Smooth muscle cell (in vitro differentiated cells): ENCODE results near the gene SLC25A42. TPM values are rescaled to one million over a fixed set of nuclear protein-coding genes. Genes with fewer than 3 reads are reported as not detected.

ENCODE experiments used
- DNase-seq: peaks from one replicate; lab custom pipeline; 2025; ENCODE audit not compliant: unreplicated experiment; lab: John Stamatoyannopoulos, UW
- H2AFZ ChIP-seq: fragments of 200-600 bp; sonication (generic); 2 replicates; pipeline ENCODE4 v1.6.0; 2016; ENCODE audit warnings: antibody characterized with exemption, low read depth, mild to moderate bottlenecking
- H3F3A ChIP-seq: fragments of 200-600 bp; sonication (generic); 2 replicates; pipeline ENCODE4 v1.6.0; 2017; ENCODE audit warnings: antibody characterized with exemption, low read depth
- H3K27ac ChIP-seq: fragments of 200-600 bp; sonication (generic); 2 replicates; pipeline ENCODE4 v1.5.1; 2016; ENCODE audit warnings: low read depth, mild to moderate bottlenecking
- H3K27me3 ChIP-seq: fragments of 200-600 bp; sonication (generic); 2 replicates; pipeline ENCODE4 v1.6.1; 2016; ENCODE audit warnings: low read depth, mild to moderate bottlenecking
- H3K36me3 ChIP-seq: fragments of 200-600 bp; sonication (generic); 2 replicates; pipeline ENCODE4 v1.5.1; 2016; ENCODE audit warnings: low read depth
- H3K4me1 ChIP-seq: fragments of 200-600 bp; sonication (generic); 2 replicates; pipeline ENCODE4 v1.5.1; 2016; ENCODE audit warnings: low read depth
- H3K4me2 ChIP-seq: fragments of 200-600 bp; sonication (generic); 2 replicates; pipeline ENCODE4 v1.6.0; 2016; ENCODE audit warnings: mild to moderate bottlenecking
- H3K4me3 ChIP-seq: fragments of 200-600 bp; sonication (generic); 2 replicates; pipeline ENCODE4 v1.5.1; 2016; ENCODE audit warnings: mild to moderate bottlenecking
- H3K79me2 ChIP-seq: fragments of 200-600 bp; sonication (generic); 2 replicates; pipeline ENCODE4 v1.6.0; 2016; ENCODE audit warnings: low read depth, mild to moderate bottlenecking
- H3K9ac ChIP-seq: fragments of 200-600 bp; sonication (generic); 2 replicates; pipeline ENCODE4 v1.6.0; 2016; ENCODE audit warnings: low read depth
- H3K9me3 ChIP-seq: fragments of 200-600 bp; sonication (generic); replicated peaks from 2 replicates; pipeline ENCODE4 v1.5.1; 2016; ENCODE audit warnings: low read depth
- H4K20me1 ChIP-seq: fragments of 200-600 bp; sonication (generic); 2 replicates; pipeline ENCODE4 v1.6.0; 2016; ENCODE audit warnings: low read depth
- CTCF ChIP-seq: fragments of 200-600 bp; sonication (generic); IDR thresholded peaks from 2 replicates; pipeline ENCODE4 v1.5.1; 2017; ENCODE audit warnings: borderline replicate concordance, mild to moderate bottlenecking, antibody characterized with exemption; ENCODE audit not compliant: insufficient read depth, poor library complexity, severe bottlenecking
- WGBS: methylation state at CpG from one replicate; pipeline ENCODE4 v1.1.7; 2016; ENCODE audit warnings: low lambda C conversion rate; 5-methylcytosine and 5-hydroxymethylcytosine counted together
- polyA plus RNA-seq: library from polyadenylated mRNA; unstranded; fragments of >200 nt; fragmentation: Nextera tagmentation; extraction: Ambion mirVana; gene quantifications from 2 replicates; pipeline ENCODE4 v1.2.1, GENCODE V29; 2016
- total RNA-seq: library from RNA; depleted of rRNA; stranded (reverse); fragments of >200 nt; gene quantifications from 2 replicates; pipeline ENCODE4 v1.2.3, GENCODE V29; 2014

SLC25A42 gene
- total and polyA plus RNA-seq, 2 experiments from 2014 or later = 8.1 to 18.9 TPM

DNA sequence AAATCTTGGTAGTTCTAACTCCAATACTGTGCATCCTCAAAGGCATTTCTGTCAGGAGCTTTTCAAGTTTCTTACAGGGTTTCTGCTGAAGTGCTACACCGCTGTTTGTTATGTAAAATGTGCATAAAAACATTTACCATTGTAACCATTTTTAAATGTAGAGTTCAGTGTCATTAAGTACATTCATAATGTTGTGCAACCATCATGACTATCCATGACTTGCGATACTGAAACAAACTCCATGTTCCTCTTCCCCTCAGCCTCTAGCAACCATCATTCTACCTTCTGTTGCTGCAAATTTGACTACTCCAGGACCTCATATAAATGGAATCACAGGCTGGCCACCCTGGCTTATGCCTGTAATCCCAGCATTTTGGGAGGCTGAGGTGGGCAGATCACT, 14.4 kb upstream of the SLC25A42 start:
- H3K27ac ChIP-seq = no peak overlapping the region
- H3K36me3 ChIP-seq = peaks cover 4% of the 10 kb centered on the region
- no peaks in the 10 kb centered on the region for H4K20me1 ChIP-seq
- no peaks in the 10 kb centered on the region for H3K79me2 ChIP-seq
- no peaks in the 10 kb centered on the region for H3K9me3 ChIP-seq
- DNase-seq = no peak
- no peak overlapping the region for H2AFZ ChIP-seq
- no peak for TF ChIP-seq CTCF
- no peaks in the 10 kb centered on the region for H3K27me3 ChIP-seq
- H3K4me3 ChIP-seq = no peak overlapping the region
- no peaks in the 10 kb centered on the region for H3K4me1 ChIP-seq
- no peak overlapping the region for H3K4me2 ChIP-seq
- 100% methylated on average over 2 of the region's 2 CpGs for WGBS
- H3K9ac ChIP-seq = no peak overlapping the region
- H3F3A ChIP-seq = no peaks in the 10 kb centered on the region

DNA sequence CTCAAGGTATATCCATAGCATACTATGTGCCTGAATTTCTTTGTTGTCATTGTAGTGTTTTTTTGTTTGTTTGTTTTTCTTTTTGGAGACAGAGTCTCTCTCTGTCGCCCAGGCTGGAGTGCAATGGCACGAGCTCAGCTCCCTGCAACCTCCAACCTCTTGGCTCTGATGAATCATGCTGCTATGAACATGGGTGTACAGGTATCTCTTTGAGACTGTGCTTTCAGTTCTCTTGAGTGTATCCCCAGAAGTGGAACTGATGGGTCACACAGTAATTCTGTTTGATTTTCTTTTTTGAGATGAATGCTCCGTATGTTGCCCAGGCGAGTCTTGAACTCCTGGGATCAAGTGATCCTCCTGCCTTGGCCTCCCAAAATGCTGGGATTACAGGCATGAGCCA, 13.7 kb upstream of the SLC25A42 start:
- peaks cover 2% of the 10 kb centered on the region for H3K36me3 ChIP-seq
- H3K4me1 ChIP-seq = no peaks in the 10 kb centered on the region
- H3K27ac ChIP-seq = no peak overlapping the region
- no peaks in the 10 kb centered on the region for H3K27me3 ChIP-seq
- 93% methylated on average over 4 of the region's 4 CpGs for WGBS
- no peak overlapping the region for H3K9ac ChIP-seq
- H3F3A ChIP-seq = no peaks in the 10 kb centered on the region
- H4K20me1 ChIP-seq = no peaks in the 10 kb centered on the region
- H2AFZ ChIP-seq = no peak overlapping the region
- H3K9me3 ChIP-seq = no peaks in the 10 kb centered on the region
- no peak for DNase-seq
- no peaks in the 10 kb centered on the region for H3K79me2 ChIP-seq
- H3K4me3 ChIP-seq = no peak overlapping the region
- no peak for TF ChIP-seq CTCF
- no peak overlapping the region for H3K4me2 ChIP-seq

DNA sequence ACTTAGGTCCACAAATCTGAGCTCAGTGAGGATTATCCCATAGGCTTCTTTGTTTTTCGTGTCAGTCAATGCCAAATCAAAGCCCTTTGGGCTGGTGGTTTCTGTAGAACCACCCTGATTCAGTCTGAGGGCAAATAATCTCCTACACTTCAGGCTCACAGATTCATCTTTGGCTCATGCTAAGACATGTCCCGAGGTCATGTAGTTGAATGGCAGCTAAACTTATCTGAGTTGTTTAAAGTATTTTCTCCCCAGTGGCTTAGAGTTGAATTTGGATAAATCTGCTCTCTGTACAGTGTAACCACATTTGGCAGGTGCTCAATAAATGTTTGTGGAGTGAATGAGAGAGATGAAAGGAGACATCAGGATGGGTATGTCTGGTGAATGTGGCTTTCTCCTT, 13.1 kb upstream of the SLC25A42 start:
- DNase-seq = no peak
- Histone ChIP-seq H2AFZ (no peak overlapping the region), H4K20me1 (no peaks in the 10 kb centered on the region), H3K27me3 (no peaks in the 10 kb centered on the region), H3K27ac (no peak overlapping the region), H3K79me2 (no peaks in the 10 kb centered on the region), H3K36me3 (no peaks in the 10 kb centered on the region), H3K9ac (no peak overlapping the region), H3K4me3 (no peak overlapping the region), H3K4me2 (no peak overlapping the region), H3K9me3 (no peaks in the 10 kb centered on the region), H3F3A (no peaks in the 10 kb centered on the region), H3K4me1 (no peaks in the 10 kb centered on the region)
- no peak for TF ChIP-seq CTCF
- 85% methylated on average over 2 of the region's 2 CpGs for WGBS

- WGBS = 97% methylated on average over 20 of the region's 20 CpGs
- no peaks in the 10 kb centered on the region for H3K27me3 ChIP-seq
- H3K9me3 ChIP-seq = no peaks in the 10 kb centered on the region
- no peaks in the 10 kb centered on the region for H3K79me2 ChIP-seq
- no peaks in the 10 kb centered on the region for H3F3A ChIP-seq
- H4K20me1 ChIP-seq = no peaks in the 10 kb centered on the region
- TF ChIP-seq CTCF = no peak
- DNase-seq = no peak
- H3K4me2 ChIP-seq = no peak overlapping the region
- H3K27ac ChIP-seq = no peak overlapping the region
- H3K4me1 ChIP-seq = no peaks in the 10 kb centered on the region
- H3K9ac ChIP-seq = no peak overlapping the region
- no peak overlapping the region for H3K4me3 ChIP-seq
- no peak overlapping the region for H2AFZ ChIP-seq
- H3K36me3 ChIP-seq = no peaks in the 10 kb centered on the region
These were observed 12.1 kb upstream of the SLC25A42 start for GRCh38 chr19:19051478-19052213.
